HepG2 (cell line): ENCODE data around the gene IFNL1. TPM values are rescaled to one million over a fixed set of nuclear protein-coding genes. Genes with fewer than 3 reads are reported as not detected.

Experiments
- ATAC-seq: fragments of 200-7000 bp; cut with Tn5 transposase; 3 replicates; pipeline ENCODE4 v1.9.1; 2020; ENCODE audit warnings: mild to moderate bottlenecking, moderate library complexity
- BruUV-seq: library from RNA; stranded (reverse); fragments of 400-500 nt; replicated peaks from 2 replicates; lab custom pipeline; 2021; lab: Mats Ljungman, UMichigan
- CTCF ChIA-PET: fragments of 300-600 bp; formaldehyde crosslinking; extraction: SDS; loops from one replicate; lab custom pipeline; 2021; ENCODE audit warnings: low total read pairs, inconsistent platforms, low intra/inter-chr PET ratio; lab: Yijun Ruan, JAX
- POLR2A ChIA-PET: fragments of 350-600 bp; sonication (Branson Sonifier 250); formaldehyde crosslinking; loops from one replicate; lab custom pipeline; 2020; ENCODE audit warnings: antibody characterized with exemption, inconsistent platforms; lab: Yijun Ruan, JAX
- DNase-seq: peaks from one replicate; pipeline ENCODE4 v3.0.0-alpha.2; 2015; ENCODE audit warnings: low spot score
- FAIRE-seq: peaks from 3 replicates; lab custom pipeline; 2011; peaks lifted over from hg19 to GRCh38; lab: Jason Lieb, UNC
- H2AFZ ChIP-seq: one replicate; pipeline ENCODE4 v1.6.1; 2011; ENCODE audit warnings: low read length, inconsistent platforms
- H3K27ac ChIP-seq: fragments of 300-600 bp; 3 replicates; pipeline ENCODE4 v1.8.0; 2011; ENCODE audit warnings: mixed run types, mild to moderate bottlenecking, mixed read lengths, low read length, inconsistent platforms; ENCODE audit not compliant: insufficient read depth; ENCODE audit errors: extremely low read length
- H3K27me3 ChIP-seq, 2 experiments: fragments of 200-600 bp in 1 of 2; 2 replicates in 1 of 2; 3 replicates in 1 of 2; pipeline versions ENCODE4 v1.6.0 to v1.8.0; 2011; ENCODE audit warnings: low read length in 2 of 2, mild to moderate bottlenecking in 2 of 2, moderate library complexity in 2 of 2, inconsistent platforms in 1 of 2; ENCODE audit not compliant: insufficient read depth in 2 of 2, control insufficient read depth in 1 of 2
- H3K36me3 ChIP-seq, 2 experiments: fragments of 200-600 bp in 1 of 2; replicated peaks in 1 of 2; 2 replicates in 1 of 2; 3 replicates in 1 of 2; pipeline versions ENCODE4 v1.5.1 to v1.8.0; 2011; ENCODE audit warnings: low read length in 2 of 2, inconsistent platforms in 1 of 2; ENCODE audit not compliant: insufficient read depth in 2 of 2, control insufficient read depth in 1 of 2
- H3K4me1 ChIP-seq: 2 replicates; pipeline ENCODE4 v1.5.1; 2012; ENCODE audit warnings: low read length, inconsistent platforms; ENCODE audit not compliant: insufficient read depth
- H3K4me2 ChIP-seq: 2 replicates; pipeline ENCODE4 v1.6.0; 2011; ENCODE audit warnings: low read depth, low read length, inconsistent platforms
- H3K4me3 ChIP-seq, 3 experiments: fragments of 200-600 bp in 1 of 3; sonication (generic), shearing (Covaris generic) in 1 of 3; replicated peaks in 1 of 3; 2 replicates each; pipeline ENCODE4 v1.5.1; 2011 to 2016; ENCODE audit warnings: low read length in 3 of 3, inconsistent platforms in 2 of 3, low read depth in 2 of 3, mild to moderate bottlenecking in 2 of 3, control low read depth in 1 of 3, mixed read lengths in 1 of 3; ENCODE audit not compliant: insufficient read depth in 1 of 3
- H3K79me2 ChIP-seq: one replicate; pipeline ENCODE4 v1.6.1; 2011; ENCODE audit warnings: low read length, inconsistent platforms; ENCODE audit not compliant: insufficient read depth
- H3K9ac ChIP-seq: 2 replicates; pipeline ENCODE4 v1.6.0; 2011; ENCODE audit warnings: mild to moderate bottlenecking, low read depth, low read length, inconsistent platforms; ENCODE audit not compliant: insufficient read depth
- H3K9me3 ChIP-seq: 2 replicates; pipeline ENCODE4 v1.5.1; 2012; ENCODE audit warnings: mild to moderate bottlenecking, low read length
- H4K20me1 ChIP-seq: 2 replicates; pipeline ENCODE4 v1.6.0; 2011; ENCODE audit warnings: inconsistent platforms, mild to moderate bottlenecking, low read length, moderate library complexity; ENCODE audit not compliant: insufficient read depth
- EED ChIP-seq: sonication (generic); formaldehyde crosslinking; IDR thresholded peaks from 2 replicates; pipeline ENCODE4 v1.5.0; 2020; ENCODE audit warnings: mild to moderate bottlenecking, missing genetic modification reagents
- HOXD1 ChIP-seq: sonication (generic); formaldehyde crosslinking; IDR thresholded peaks from 2 replicates; pipeline ENCODE4 v1.5.0; 2020; ENCODE audit warnings: missing genetic modification reagents
- PATZ1 ChIP-seq: sonication (generic); formaldehyde crosslinking; IDR thresholded peaks from 2 replicates; pipeline ENCODE4 v1.4.0; 2020; ENCODE audit warnings: missing genetic modification reagents
- SRSF9 ChIP-seq: fragments of 200-400 bp; formaldehyde crosslinking; IDR thresholded peaks from 2 replicates; pipeline ENCODE4 v1.6.1; 2018; ENCODE audit warnings: borderline replicate concordance, mild to moderate bottlenecking, low read depth, low read length; ENCODE audit not compliant: insufficient read depth, poor library complexity, severe bottlenecking
- ZBTB40 ChIP-seq, 2 experiments: fragments of 450-650 bp in 1 of 2; sonication (generic) in 1 of 2; formaldehyde crosslinking in 1 of 2; IDR thresholded peaks; 2 replicates each; pipeline versions ENCODE4 v1.6.1 to v1.8.0; 2016 to 2022; ENCODE audit warnings: antibody characterized with exemption in 1 of 2, mild to moderate bottlenecking in 1 of 2, missing genetic modification reagents in 1 of 2
- ZNF280B ChIP-seq: sonication (generic); formaldehyde crosslinking; IDR thresholded peaks from 2 replicates; pipeline ENCODE4 v1.5.0; 2020; ENCODE audit warnings: missing genetic modification reagents, mild to moderate bottlenecking, borderline replicate concordance
- ZNF292 ChIP-seq: sonication (generic); formaldehyde crosslinking; IDR thresholded peaks from 2 replicates; pipeline ENCODE4 v1.8.1; 2022; ENCODE audit warnings: mild to moderate bottlenecking, low read depth, missing genetic modification reagents, borderline replicate concordance
- ZNF382 ChIP-seq: sonication (generic); formaldehyde crosslinking; IDR thresholded peaks from 2 replicates; pipeline ENCODE4 v1.5.0; 2020; ENCODE audit warnings: missing genetic modification reagents, mild to moderate bottlenecking, borderline replicate concordance
- ZNF605 ChIP-seq: sonication (generic); formaldehyde crosslinking; IDR thresholded peaks from 2 replicates; pipeline ENCODE4 v1.8.0; 2022; ENCODE audit warnings: mild to moderate bottlenecking, missing genetic modification reagents
- ZNF629 ChIP-seq: sonication (generic); formaldehyde crosslinking; conservative IDR thresholded peaks from 2 replicates; pipeline ENCODE4 v1.5.0; 2020; ENCODE audit warnings: missing genetic modification reagents
- ZNF746 ChIP-seq: sonication (generic); formaldehyde crosslinking; IDR thresholded peaks from 2 replicates; pipeline ENCODE4 v1.8.0; 2022; ENCODE audit warnings: mild to moderate bottlenecking, missing genetic modification reagents
- ZNF780A ChIP-seq: sonication (generic); formaldehyde crosslinking; IDR thresholded peaks from 2 replicates; pipeline ENCODE4 v1.8.0; 2022; ENCODE audit warnings: mild to moderate bottlenecking, missing genetic modification reagents, moderate library complexity
- WGBS: methylation state at CpG from one replicate; pipeline ENCODE4 v1.1.6; 2017; ENCODE audit warnings: low lambda C conversion rate; 5-methylcytosine and 5-hydroxymethylcytosine counted together
- in situ Hi-C: cut with HindIII; loops from 2 replicates; pipeline ENCODE4 v1.10.0; 2017; ENCODE audit warnings: low pct_unique_long_range_greater_than_20kb; ENCODE audit not compliant: extremely low pct_ligation_motif_present
- intact Hi-C: fragments of 100-400 bp; cut with micrococcal nuclease; formaldehyde crosslinking; loops from one replicate; pipeline ENCODE4 v1.10.0; 2022; ENCODE audit not compliant: unreplicated experiment
- polyA plus RNA-seq, 8 experiments: library from polyadenylated mRNA; depleted of rRNA in 3 of 8; stranded (reverse) in 7 of 8; unstranded in 1 of 8; fragments of >200 nt; fragmentation: Illumina TruSeq in 4 of 8; extraction: Trizol in 4 of 8; gene quantifications; 2 replicates each; pipeline versions ENCODE4 v1.2.1 to v1.2.3, GENCODE V29; 2011 to 2016; ENCODE audit warnings: low read depth in 4 of 8, missing spikeins in 1 of 8, mixed read lengths in 1 of 8; ENCODE audit not compliant: insufficient read depth in 1 of 8
- total RNA-seq, 5 experiments: library from RNA; depleted of rRNA; stranded (reverse); fragments of >200 nt; fragmentation: Illumina TruSeq; extraction: Trizol; gene quantifications; 2 replicates each; pipeline ENCODE4 v1.2.3, GENCODE V29; 2016; ENCODE audit warnings: low read depth in 1 of 5

IFNL1 gene
- total and polyA plus RNA-seq, 2 of the 13 experiments (the other 11 are each of a cell fraction or from before 2014, with no cell fraction given) = not detected

- CTCF ChIA-PET = no interaction called here
- no peak overlapping the region for H2AFZ ChIP-seq
- peaks cover 10% of the 10 kb centered on the region for H3K4me1 ChIP-seq
- no peak overlapping the region for H3K4me2 ChIP-seq
- in situ Hi-C loops = no loop called here
- 10% methylated on average over 5 of the region's 5 CpGs for WGBS
- H3K27me3 ChIP-seq = peaks cover 0 to under 1% of the 10 kb centered on the region in 2 experiments; a peak in 1 of 5 replicates
- H3K27ac ChIP-seq = no peak overlapping the region
- no peaks in the 10 kb centered on the region for H3K36me3 ChIP-seq
- H3K79me2 ChIP-seq = no peaks in the 10 kb centered on the region
- H3K4me3 ChIP-seq = no peak overlapping the region
- no peaks in the 10 kb centered on the region for H4K20me1 ChIP-seq
- ATAC-seq (no peak), DNase-seq (no peak), FAIRE-seq (no peak)
- no TSS peak for BruUV-seq
- no peak overlapping the region for H3K9ac ChIP-seq
- H3K9me3 ChIP-seq = no peaks in the 10 kb centered on the region
- POLR2A ChIA-PET = no interaction called here
- intact Hi-C loops = no loop called here
- TF ChIP-seq ZNF382 (CRISPR knock-in tag) (no peak), ZNF292 (no peak), ZBTB40 (IDR thresholded peaks at IDR 0.05) (no peak), ZBTB40 (CRISPR knock-in tag; IDR thresholded peaks at IDR 0.05) (no peak), EED (CRISPR knock-in tag) (no peak), ZNF780A (CRISPR knock-in tag) (no peak), ZNF605 (CRISPR knock-in tag) (no peak), ZNF629 (CRISPR knock-in tag) (no peak), PATZ1 (CRISPR knock-in tag) (no peak), ZNF746 (CRISPR knock-in tag) (no peak), SRSF9 (no peak), ZNF280B (CRISPR knock-in tag) (no peak), HOXD1 (CRISPR knock-in tag) (no peak)
Measured at GRCh38 chr19:39251081-39251480, 45.1 kb upstream of the IFNL1 start.
